Middle frontal gyrus (tissue), 1 donor: ENCODE data around the gene EEF2.
"Not testable (repeated sequence)": the region's sequence is repeated elsewhere in the genome, so short reads cannot be mapped to it uniquely, and the experiment has no call there.

ENCODE experiments used
- DNase-seq: peaks from one replicate; pipeline ENCODE4 v3.0.0-alpha.2; 2015; ENCODE audit warnings: low spot score; ENCODE audit errors: extremely low spot score

EEF2 gene

DNA sequence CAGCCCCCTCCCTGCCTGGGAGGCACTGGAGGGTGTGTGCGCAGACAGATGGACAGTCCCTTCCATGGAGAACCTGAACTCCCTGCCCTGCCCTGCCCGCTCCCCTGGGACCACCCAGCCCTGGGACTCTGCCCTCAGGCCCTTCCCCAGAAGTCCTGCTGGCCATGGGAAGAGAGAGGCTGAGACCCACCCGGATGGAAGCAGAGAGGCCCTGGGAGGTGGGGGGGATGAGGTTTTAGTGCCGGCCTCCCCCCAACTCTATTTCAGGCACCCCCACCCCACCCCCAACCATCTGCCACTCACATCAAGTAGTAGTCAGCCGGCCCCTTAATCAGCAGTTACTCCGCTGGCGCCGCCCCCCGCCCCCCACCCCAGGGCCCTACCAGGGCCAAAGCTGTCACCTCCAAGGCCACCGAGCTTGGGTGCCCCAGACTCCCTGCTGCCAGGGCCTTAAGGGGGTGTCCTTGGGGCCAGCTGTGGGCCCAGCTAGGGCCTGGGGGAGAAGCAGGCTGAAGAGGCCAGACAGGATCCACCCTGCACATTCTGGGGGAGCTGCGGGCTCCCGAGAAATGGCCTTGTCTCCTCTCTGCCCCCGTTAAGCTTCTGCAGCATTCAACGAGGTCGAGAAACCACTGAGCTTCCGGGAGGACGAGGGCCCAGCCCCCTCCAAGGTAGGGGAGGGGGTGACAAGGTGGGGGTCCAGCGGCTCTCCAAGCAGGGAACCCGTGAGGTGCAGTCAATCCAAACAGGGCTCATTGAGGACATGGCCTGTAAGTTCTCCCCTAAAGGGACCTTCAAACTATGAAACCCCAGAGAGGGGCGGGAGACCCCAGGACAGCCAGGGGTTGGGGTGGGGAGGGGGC is 35.0 kb downstream of the EEF2 start:
- no peak for DNase-seq

DNA sequence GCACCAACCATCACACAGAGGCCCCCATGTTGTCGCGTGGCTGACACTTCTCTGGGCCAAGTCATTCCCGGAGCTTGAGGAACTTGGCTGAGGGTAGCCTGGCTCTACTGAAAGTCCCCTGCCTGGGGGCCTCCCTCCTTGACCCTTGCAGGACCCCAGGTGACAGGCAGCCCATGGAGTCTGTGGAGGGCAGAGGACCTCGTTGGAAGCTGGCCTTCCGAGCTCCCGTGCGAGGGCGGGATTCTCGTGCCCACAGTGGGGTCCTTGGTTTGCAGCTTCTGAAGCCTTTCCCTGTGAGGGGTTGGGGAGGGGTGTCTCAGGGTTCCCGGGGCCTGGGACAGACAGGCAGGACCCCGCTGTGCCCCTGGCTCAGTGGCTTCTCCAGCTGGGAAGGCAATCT is 36.0 kb downstream of the EEF2 start:
- DNase-seq, result no peak

DNA sequence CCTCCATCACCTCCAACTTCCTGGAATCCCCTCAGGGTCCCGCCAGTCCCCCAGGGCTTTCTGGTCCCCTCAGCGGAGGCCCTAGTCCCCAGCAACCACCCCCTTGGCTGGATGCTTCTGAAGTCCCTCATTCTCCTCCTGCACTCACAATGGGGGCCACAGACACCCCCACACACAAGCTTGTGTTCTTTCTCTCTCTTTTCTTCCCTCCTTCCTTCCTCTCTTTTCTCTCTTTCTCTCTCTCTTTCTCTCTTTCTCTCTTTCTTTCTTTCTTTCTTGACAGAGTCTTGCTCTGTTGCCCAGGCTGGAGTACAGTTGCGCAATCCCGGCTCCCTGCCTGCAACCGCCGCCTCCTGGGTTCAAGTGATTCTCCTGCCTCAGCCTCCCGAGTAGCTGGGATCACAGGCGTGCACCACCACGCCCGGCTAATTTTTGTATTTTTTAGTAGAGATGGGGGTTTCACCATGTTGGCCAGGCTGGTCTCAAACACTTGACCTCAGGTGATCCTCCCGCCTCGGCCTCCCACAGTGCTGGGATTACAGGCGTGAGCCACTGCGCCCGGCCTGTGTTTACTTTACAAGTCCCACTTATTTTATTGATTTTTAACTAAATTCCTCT is 37.8 kb downstream of the EEF2 start:
- not testable (repeated sequence) for DNase-seq

DNA sequence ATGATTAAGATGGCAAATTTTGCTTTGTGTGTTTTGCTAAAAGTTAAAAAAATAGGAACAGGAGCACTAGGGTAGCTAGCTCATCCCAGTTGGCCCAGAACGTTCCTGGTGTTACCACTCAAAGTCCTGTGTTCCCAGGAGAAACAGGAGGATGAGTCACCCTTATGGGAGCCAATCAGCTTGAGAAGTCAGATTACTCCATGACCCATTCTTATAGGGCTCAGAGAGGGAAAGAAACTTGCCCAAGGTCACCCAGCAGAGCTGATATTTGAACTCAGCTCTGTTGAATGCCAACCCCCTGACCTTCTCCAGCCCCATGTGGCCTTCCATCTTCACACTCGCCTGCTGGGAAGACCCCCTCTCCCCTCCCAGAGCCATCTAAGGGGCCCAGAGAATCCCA is 39.4 kb downstream of the EEF2 start:
- no peak for DNase-seq

DNA sequence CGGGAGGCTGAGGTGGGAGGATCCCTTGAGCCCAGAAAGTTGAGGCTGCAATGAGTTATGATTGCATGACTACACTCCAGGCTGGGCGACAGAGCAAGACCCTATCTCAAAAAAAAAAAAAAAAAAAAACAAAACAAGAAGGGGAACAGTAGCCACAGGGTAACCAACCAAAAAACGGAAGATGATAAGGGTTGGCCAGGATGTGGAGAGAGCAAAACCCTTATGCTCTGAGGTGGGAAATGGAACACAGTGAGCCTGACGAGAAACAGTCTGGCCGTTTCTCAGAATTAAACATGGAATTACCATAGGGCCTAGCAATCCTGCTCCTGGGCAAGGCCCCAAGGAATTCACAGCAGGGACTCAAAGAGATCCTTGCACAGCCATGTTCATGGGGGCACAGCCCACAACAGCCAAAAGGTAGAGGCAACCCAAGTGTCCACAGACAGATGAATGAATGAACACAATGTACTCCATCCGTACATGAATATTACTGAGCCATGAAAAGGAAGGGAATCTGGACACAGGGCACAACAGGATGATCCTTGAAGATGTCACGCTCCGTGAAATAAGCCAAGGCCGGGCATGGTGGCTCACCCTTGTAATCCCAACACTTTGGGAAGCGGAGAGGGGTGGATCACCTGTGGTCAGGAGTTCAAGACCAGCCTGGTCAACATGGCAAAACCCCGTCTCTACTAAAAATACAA is 41.1 kb downstream of the EEF2 start:
- no peak for DNase-seq

DNA sequence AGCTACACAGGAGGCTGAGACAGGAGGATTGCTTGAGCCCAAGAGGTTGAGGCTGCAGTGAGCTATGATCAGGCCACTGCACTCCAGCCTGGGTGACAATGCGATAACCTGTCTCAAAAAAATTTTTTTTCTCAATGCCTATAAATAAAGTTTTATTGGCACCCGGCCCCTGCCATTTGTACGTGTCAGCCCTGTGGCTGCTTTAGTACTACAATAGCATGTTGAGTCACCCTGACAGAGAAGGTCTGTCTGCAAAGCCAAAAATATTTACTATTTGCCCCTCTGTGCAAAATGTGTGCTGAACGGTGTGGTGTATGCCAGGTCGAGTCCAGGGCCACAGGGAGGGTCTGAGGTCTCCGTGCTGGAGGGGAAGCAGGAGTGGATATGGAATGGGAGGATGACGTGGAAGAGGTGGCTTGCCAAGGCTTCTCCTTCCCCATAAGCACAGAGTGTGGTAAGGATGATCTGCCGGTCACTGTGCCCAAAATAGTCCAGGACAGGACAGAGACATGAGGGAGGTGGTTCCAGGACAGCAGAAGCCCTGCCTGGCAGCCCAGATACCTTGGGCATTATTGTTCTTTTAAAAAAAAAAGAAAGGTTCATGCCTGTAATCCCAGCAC is 42.4 kb downstream of the EEF2 start:
- DNase-seq, result no peak

DNA sequence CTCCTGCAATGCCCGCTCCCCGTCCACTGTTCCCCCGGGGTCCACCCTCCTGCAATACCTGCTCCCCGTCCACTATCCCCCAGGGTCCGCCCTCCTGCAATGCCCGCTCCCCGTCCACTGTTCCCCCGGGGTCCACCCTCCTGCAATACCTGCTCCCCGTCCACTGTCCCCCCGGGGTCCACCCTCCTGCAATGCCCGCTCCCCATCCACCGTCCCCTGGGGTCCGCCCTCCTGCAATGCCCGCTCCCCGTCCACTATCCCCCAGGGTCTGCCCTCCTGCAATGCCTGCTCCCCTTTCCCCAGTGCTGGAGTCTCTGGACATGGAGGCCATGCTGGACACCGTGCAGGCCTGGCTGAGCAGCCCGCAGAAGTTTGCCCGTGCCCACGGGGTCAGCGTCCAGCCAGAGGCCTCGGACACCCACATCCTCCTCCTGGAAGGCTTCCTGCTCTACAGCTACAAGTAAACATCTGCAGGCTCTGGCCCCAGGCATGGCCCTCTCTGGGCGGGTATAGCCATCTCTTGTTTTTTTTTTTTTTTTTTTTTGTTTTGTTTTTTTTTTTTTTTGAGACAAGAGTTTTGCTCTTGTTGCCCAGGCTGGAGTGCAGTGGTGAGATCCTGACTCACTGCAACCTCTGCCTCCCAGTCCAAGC is 46.8 kb downstream of the EEF2 start:
- not testable (repeated sequence) for DNase-seq

DNA sequence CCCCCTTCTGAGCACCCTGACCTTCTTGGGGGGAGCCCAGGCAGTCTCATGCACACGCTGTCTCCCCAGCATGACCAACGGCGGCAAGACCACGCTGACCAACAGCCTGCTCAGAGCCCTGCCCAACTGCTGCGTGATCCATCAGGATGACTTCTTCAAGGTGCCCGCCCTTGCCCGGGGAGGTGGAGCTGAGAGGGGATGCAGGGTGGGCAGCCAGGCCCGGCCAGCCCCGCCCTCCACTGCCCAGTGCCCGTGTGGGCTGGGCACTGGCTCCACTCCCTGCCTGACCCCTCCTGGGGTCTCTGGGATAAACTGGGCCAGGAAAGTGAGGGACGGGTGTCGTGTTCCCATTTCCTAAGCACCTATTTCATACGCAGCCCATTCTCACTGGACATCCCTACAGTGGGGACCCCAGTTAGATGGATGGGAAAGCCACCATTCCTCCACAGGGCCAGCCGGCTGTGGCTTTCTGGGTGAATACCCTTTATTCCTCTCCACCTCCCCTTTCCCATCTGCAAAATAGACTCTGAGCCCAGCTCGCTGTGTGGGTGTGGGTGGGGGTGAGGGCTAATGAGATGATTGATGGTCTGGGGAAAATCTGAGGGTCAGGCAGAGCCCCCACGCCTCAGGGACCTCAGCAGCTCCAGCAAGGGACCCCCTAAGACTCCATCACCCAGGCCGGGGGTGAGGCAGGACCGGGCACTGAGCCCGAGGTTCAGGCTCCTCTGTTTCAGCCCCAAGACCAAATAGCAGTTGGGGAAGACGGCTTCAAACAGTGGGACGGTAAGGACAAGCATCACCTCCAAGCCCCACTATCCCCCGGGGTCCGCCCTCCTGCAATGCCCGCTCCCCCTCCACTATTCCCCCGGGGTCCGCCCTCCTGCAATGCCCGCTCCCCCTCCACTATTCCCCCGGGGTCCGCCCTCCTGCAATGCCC is 48.5 kb downstream of the EEF2 start:
- no peak for DNase-seq

DNA sequence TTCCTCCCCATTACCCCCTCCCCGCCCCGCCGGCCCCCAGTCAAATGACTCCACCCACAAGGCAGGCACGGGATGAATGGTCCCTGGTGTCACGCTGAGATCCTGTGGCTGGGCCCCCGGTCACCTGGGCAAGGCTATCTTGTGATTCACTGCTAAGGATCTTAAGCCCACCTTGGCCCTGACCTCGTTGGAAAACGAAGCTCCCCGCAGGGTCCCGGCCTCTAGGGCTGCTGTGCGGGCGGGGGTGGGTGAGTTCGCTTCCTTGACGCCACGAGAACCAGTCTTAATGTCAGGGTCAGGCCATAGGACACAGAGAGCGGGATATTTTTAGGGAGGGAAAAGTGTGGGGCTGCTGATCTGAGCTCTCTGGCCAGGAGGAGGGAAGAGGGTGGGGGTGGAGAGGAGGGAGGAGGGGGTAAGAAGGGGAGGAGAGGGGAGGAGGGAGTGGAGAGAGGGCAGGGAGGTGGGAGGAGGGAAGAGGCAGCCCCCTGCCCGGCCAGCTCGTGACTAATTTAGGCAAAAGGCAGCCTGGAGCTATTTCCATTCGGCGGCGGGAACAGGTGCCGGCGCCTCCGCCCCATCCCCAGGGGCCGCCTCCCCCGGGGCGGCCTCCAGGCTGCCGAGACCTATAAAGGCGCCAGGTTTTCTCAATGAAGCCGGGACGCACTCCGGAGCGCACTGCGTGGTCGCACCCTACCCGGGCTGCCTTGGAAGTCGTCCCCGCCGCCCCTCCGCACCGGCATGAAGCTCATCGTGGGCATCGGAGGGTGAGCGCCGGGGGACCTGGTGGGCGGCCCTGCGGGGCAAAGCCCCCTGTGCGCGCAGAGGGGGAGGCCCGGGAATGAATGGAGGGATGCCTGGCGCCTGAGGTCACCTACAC is 52.1 kb downstream of the EEF2 start, which contains the start of gene NMRK2:
TSS of gene NMRK2 (plus strand) at position 139 of the 880 bp plus-strand sequence. CDS start at position 742, 603 bp downstream.
- no peak for DNase-seq

DNA sequence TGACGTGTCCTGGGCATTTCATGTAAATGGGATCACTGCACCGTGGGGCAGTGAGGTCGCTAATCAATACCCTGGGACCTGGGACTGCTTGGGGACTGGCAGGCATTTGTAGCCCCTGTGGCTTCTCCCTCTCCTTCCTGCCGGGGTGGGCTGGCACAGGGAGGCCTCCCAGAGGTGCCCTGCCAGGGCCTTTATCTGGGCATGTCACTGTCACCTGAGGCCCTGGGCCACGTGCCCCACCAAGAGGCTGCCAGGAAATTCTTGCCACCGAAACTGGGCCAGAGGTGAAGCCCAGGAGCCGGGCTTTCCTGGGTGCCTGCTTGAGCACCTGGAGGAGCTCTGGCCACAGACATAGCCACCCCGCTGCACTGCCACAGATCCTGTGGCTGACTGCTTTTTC is 54.2 kb downstream of the EEF2 start:
- no peak for DNase-seq
